ENCODE measurements around the gene ITPK1.

The ITPK1 gene

GRCh38 chr14:92887157-92887556 lies 228.6 kb downstream of the ITPK1 start:
- Histone ChIP-seq H3K36me3 (replicated peaks; ENCODE audit: low read depth, low read length) (no peaks in the 10 kb centered on the region), H3K9ac (ENCODE audit: low read length) (no peak overlapping the region), H4K20me1 (ENCODE audit: insufficient read depth, low read length) (no peaks in the 10 kb centered on the region), H3K27ac (ENCODE audit: low read length) (no peak overlapping the region), H3K9me3 (ENCODE audit: insufficient read depth, low read length) (no peaks in the 10 kb centered on the region), H3K27me3 (ENCODE audit: low read depth, low read length) (peaks cover 17% of the 10 kb centered on the region; the same call in 1 of the 2 replicates), H3K79me2 (ENCODE audit: low read length) (no peaks in the 10 kb centered on the region), H3K4me2 (ENCODE audit: low read length) (no peak overlapping the region), H3K4me1 (ENCODE audit: low read length) (no peaks in the 10 kb centered on the region), H2AFZ (ENCODE audit: low read depth, low read length) (no peak overlapping the region), H3K4me3 (ENCODE audit: low read length) (no peak overlapping the region)
- TF ChIP-seq EZH2phosphoT487 (IDR thresholded peaks at IDR 0.05; ENCODE audit: low read depth) (no peak), CTCF (IDR thresholded peaks at IDR 0.05; ENCODE audit: low read depth, low read length) (no peak)
